Measurements from ENCODE around the gene UBN1.

GRCh38 chr16:4910828-4911227 is 63.5 kb downstream of the UBN1 start:
- TF ChIP-seq, protein P1, sequence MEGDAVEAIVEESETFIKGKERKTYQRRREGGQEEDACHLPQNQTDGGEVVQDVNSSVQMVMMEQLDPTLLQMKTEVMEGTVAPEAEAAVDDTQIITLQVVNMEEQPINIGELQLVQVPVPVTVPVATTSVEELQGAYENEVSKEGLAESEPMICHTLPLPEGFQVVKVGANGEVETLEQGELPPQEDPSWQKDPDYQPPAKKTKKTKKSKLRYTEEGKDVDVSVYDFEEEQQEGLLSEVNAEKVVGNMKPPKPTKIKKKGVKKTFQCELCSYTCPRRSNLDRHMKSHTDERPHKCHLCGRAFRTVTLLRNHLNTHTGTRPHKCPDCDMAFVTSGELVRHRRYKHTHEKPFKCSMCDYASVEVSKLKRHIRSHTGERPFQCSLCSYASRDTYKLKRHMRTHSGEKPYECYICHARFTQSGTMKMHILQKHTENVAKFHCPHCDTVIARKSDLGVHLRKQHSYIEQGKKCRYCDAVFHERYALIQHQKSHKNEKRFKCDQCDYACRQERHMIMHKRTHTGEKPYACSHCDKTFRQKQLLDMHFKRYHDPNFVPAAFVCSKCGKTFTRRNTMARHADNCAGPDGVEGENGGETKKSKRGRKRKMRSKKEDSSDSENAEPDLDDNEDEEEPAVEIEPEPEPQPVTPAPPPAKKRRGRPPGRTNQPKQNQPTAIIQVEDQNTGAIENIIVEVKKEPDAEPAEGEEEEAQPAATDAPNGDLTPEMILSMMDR (IDR thresholded peaks at IDR 0.05) = no peak
- TF ChIP-seq POLR2A (IDR thresholded peaks at IDR 0.05) (no peak), EP300 (IDR thresholded peaks at IDR 0.05) (no peak)
